NCI-H1436 (cell line): Measurements from ENCODE around the gene ENPP1.
A peak's percentile ranks its signal among the peaks of the same experiment; 100 is the strongest.

Source experiments
- DNase-seq: peaks from one replicate; lab custom pipeline; 2025; lab: John Stamatoyannopoulos, UW

ENPP1 gene

GRCh38 chr6:131787079-131787478, 20.7 kb upstream of the ENPP1 start:
- DNase-seq, result no peak

GRCh38 chr6:131787766-131788712, 19.8 kb upstream of the ENPP1 start:
- peak; percentile 71 for DNase-seq

GRCh38 chr6:131789219-131789618, 18.6 kb upstream of the ENPP1 start:
- no peak for DNase-seq

GRCh38 chr6:131791476-131791875, 16.3 kb upstream of the ENPP1 start:
- no peak for DNase-seq

- DNase-seq, result no peak
Observed at GRCh38 chr6:131792091-131792496, 15.7 kb upstream of the ENPP1 start.

GRCh38 chr6:131795366-131795765, 12.5 kb upstream of the ENPP1 start:
- DNase-seq, result no peak

- no peak for DNase-seq
Observed at GRCh38 chr6:131802347-131802746, 5.5 kb upstream of the ENPP1 start.

- no peak for DNase-seq
Observed at GRCh38 chr6:131803007-131803769, 4.6 kb upstream of the ENPP1 start.

GRCh38 chr6:131804131-131804530, 3.7 kb upstream of the ENPP1 start:
- no peak for DNase-seq

- DNase-seq, result no peak
Observed at GRCh38 chr6:131807321-131807643, 538 bp upstream of the ENPP1 start.

GRCh38 chr6:131808460-131809269, 845 bp downstream of the ENPP1 start:
- DNase-seq, result no peak

- no peak for DNase-seq
Observed at GRCh38 chr6:131811500-131811899, 3.7 kb downstream of the ENPP1 start.

- no peak for DNase-seq
Observed at GRCh38 chr6:131813991-131814390, 6.2 kb downstream of the ENPP1 start.

GRCh38 chr6:131816869-131817268, 9.0 kb downstream of the ENPP1 start:
- no peak for DNase-seq

- DNase-seq, result no peak
Observed at GRCh38 chr6:131819572-131820124, 11.8 kb downstream of the ENPP1 start.

- DNase-seq, result no peak
Observed at GRCh38 chr6:131821010-131821807, 13.4 kb downstream of the ENPP1 start.

GRCh38 chr6:131822119-131822518, 14.3 kb downstream of the ENPP1 start:
- no peak for DNase-seq

- DNase-seq, result no peak
Observed at GRCh38 chr6:131823276-131823902, 15.6 kb downstream of the ENPP1 start.

- no peak for DNase-seq
Observed at GRCh38 chr6:131825946-131826345, 18.1 kb downstream of the ENPP1 start.

- DNase-seq, result no peak
Observed at GRCh38 chr6:131828080-131828479, 20.3 kb downstream of the ENPP1 start.

GRCh38 chr6:131828951-131829350, 21.1 kb downstream of the ENPP1 start:
- no peak for DNase-seq
